KMS-11 (cell line): ENCODE measurements around the gene POLDIP2.

ENCODE experiments used
- H2AFZ ChIP-seq: fragments of 200-600 bp; sonication (generic); 2 replicates; pipeline ENCODE4 v1.6.1; 2016; ENCODE audit warnings: antibody characterized with exemption, mixed run types, low read depth
- H3K27ac ChIP-seq: fragments of 200-600 bp; sonication (generic); 2 replicates; pipeline ENCODE4 v1.6.1; 2016; ENCODE audit warnings: mild to moderate bottlenecking, mixed run types
- H3K27me3 ChIP-seq: fragments of 200-600 bp; sonication (generic); 2 replicates; pipeline ENCODE4 v1.6.1; 2017; ENCODE audit warnings: mild to moderate bottlenecking, low read depth, mixed run types, moderate library complexity; ENCODE audit not compliant: insufficient read depth
- H3K36me3 ChIP-seq: fragments of 200-600 bp; sonication (generic); 2 replicates; pipeline ENCODE4 v1.6.1; 2017; ENCODE audit warnings: mild to moderate bottlenecking, mixed run types; ENCODE audit not compliant: insufficient read depth
- H3K4me1 ChIP-seq: fragments of 200-600 bp; sonication (generic); 2 replicates; pipeline ENCODE4 v1.6.1; 2016; ENCODE audit warnings: mild to moderate bottlenecking, low read depth, mixed run types; ENCODE audit not compliant: poor library complexity, severe bottlenecking
- H3K4me2 ChIP-seq: fragments of 200-600 bp; sonication (generic); 2 replicates; pipeline ENCODE4 v1.7.0; 2016; ENCODE audit warnings: mild to moderate bottlenecking, mixed run types
- H3K4me3 ChIP-seq: fragments of 200-600 bp; sonication (generic); IDR thresholded peaks from 2 replicates; pipeline ENCODE4 v1.6.1; 2017; ENCODE audit warnings: low read depth, low read length, mixed read lengths; ENCODE audit not compliant: insufficient read depth
- H3K79me2 ChIP-seq: fragments of 200-600 bp; sonication (generic); 2 replicates; pipeline ENCODE4 v1.6.1; 2016; ENCODE audit warnings: low read depth, mixed run types; ENCODE audit not compliant: insufficient read depth
- H3K9ac ChIP-seq: fragments of 200-600 bp; sonication (generic); 2 replicates; pipeline ENCODE4 v1.6.1; 2016; ENCODE audit warnings: mild to moderate bottlenecking, mixed run types
- H4K20me1 ChIP-seq: fragments of 200-600 bp; sonication (generic); 2 replicates; pipeline ENCODE4 v1.6.1; 2016; ENCODE audit warnings: mild to moderate bottlenecking, mixed run types; ENCODE audit not compliant: insufficient read depth
- TF ChIP-seq, protein P1 (sequence below): fragments of 200-600 bp; sonication (generic); conservative IDR thresholded peaks from 2 replicates; pipeline ENCODE4 v1.6.1; 2017; ENCODE audit warnings: low read depth, mild to moderate bottlenecking, antibody characterized with exemption, low read length, moderate library complexity, mixed read lengths

Gene POLDIP2

DNA sequence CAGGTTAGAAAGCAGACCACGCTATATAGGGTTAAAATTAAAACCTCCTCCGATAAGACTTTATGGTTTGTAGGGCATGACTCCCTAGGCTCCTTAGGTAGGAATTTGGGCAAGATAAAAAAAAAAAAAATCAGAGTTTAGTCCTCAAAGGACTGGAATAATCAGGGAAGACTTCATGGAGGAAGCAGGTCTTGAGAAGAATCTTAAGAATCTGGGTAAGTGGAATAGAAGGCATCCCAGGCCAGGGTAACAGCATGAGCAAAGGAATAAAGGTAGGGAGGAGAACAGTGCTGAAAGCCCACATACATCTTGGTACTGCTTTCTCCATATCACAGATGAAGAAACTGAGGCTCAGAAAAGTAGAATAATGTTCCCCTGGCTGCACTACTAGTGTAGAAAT, 33.2 kb upstream of the POLDIP2 start:
- Histone ChIP-seq H4K20me1 (no peaks in the 10 kb centered on the region), H3K4me3 (no peak overlapping the region), H3K27me3 (no peaks in the 10 kb centered on the region), H2AFZ (no peak overlapping the region), H3K79me2 (no peaks in the 10 kb centered on the region), H3K4me1 (no peaks in the 10 kb centered on the region), H3K4me2 (no peak overlapping the region), H3K27ac (no peak overlapping the region), H3K36me3 (no peaks in the 10 kb centered on the region), H3K9ac (no peak overlapping the region)
- TF ChIP-seq, protein P1, sequence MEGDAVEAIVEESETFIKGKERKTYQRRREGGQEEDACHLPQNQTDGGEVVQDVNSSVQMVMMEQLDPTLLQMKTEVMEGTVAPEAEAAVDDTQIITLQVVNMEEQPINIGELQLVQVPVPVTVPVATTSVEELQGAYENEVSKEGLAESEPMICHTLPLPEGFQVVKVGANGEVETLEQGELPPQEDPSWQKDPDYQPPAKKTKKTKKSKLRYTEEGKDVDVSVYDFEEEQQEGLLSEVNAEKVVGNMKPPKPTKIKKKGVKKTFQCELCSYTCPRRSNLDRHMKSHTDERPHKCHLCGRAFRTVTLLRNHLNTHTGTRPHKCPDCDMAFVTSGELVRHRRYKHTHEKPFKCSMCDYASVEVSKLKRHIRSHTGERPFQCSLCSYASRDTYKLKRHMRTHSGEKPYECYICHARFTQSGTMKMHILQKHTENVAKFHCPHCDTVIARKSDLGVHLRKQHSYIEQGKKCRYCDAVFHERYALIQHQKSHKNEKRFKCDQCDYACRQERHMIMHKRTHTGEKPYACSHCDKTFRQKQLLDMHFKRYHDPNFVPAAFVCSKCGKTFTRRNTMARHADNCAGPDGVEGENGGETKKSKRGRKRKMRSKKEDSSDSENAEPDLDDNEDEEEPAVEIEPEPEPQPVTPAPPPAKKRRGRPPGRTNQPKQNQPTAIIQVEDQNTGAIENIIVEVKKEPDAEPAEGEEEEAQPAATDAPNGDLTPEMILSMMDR = no peak

DNA sequence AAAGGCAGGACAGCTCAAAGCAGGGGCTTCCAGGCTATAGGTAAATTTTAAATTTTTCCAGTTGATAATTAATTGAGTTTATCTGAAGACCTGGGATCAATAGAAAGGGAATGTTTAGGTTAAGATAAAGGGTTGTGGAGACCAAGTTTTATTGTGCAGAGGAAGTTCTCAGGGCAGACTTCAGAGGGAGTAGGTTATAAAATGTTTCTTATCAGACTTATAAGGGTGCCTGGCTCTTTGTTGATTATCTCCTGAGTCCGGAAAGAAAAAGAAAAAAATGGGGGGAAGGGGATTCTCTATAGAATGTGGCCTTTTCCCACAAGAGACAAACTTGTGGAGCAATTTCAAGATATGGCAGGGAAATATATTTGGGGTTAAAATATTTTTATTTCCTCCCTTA, 32.8 kb upstream of the POLDIP2 start:
- Histone ChIP-seq H3K4me3 (no peak overlapping the region), H3K79me2 (no peaks in the 10 kb centered on the region), H3K27me3 (no peaks in the 10 kb centered on the region), H2AFZ (no peak overlapping the region), H4K20me1 (no peaks in the 10 kb centered on the region), H3K36me3 (no peaks in the 10 kb centered on the region), H3K4me1 (no peaks in the 10 kb centered on the region), H3K4me2 (no peak overlapping the region), H3K27ac (no peak overlapping the region), H3K9ac (no peak overlapping the region)
- TF ChIP-seq, protein P1 = no peak

DNA sequence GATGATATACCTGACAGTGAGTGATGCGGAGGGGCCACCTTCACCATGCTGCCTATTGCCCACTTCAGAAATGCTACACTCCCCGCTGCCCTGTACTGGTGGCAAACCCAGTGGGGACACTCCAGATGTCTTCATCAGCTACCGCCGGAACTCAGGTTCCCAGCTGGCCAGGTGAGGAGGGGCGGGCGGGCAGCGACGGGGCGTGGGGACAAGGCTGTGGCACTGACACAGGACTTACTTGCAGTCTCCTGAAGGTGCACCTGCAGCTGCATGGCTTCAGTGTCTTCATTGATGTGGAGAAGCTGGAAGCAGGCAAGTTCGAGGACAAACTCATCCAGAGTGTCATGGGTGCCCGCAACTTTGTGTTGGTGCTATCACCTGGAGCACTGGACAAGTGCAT, 30.8 kb upstream of the POLDIP2 start:
- Histone ChIP-seq H4K20me1 (no peaks in the 10 kb centered on the region), H3K9ac (no peak overlapping the region), H3K4me3 (no peak overlapping the region), H3K27ac (no peak overlapping the region), H3K36me3 (no peaks in the 10 kb centered on the region), H3K27me3 (no peaks in the 10 kb centered on the region), H3K4me2 (no peak overlapping the region), H3K4me1 (no peaks in the 10 kb centered on the region), H3K79me2 (no peaks in the 10 kb centered on the region), H2AFZ (no peak overlapping the region)
- TF ChIP-seq, protein P1 = no peak

DNA sequence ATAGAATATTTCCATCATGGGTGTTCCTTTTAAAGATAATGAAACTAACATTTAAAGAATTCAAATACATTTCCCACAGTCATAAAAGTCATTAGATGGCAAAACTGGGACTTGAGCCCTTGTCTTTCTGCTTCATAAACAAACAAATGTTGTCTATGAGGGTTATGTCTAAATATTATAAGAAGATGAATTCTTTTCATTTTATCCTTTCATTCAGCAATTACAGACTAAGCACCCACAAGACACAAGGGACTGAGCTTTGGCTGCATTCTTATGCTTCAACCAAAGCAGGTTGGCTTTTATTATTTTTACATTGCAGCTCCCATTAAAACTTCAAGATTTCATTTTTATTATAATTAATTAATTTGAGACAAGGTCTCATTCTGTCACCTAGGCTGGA, 29.1 kb upstream of the POLDIP2 start:
- Histone ChIP-seq H3K4me2 (no peak overlapping the region), H3K9ac (no peak overlapping the region), H3K27ac (no peak overlapping the region), H2AFZ (no peak overlapping the region), H3K79me2 (no peaks in the 10 kb centered on the region), H3K27me3 (no peaks in the 10 kb centered on the region), H4K20me1 (no peaks in the 10 kb centered on the region), H3K4me3 (no peak overlapping the region), H3K36me3 (no peaks in the 10 kb centered on the region), H3K4me1 (no peaks in the 10 kb centered on the region)
- TF ChIP-seq, protein P1 = no peak

DNA sequence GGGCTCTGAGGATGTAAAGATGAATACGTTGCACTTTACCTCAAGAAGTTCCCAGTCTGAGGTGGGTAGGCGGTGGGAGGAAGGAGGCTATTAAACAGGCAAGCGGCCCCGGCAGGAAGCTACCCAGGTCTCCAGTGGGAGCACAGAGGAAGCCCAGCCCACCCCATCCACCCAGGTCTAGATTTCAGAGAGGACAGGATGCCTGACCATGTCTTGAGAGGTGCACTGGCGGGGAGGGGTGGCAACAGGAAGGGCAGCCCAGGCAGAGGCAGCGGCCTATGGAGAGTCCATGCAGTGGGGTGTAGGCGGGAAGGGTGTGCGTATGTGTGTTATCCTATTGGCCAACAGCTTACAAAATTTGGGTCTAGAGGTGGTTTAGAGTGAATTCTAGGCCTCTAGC, 28.1 kb upstream of the POLDIP2 start:
- Histone ChIP-seq H4K20me1 (no peaks in the 10 kb centered on the region), H3K36me3 (no peaks in the 10 kb centered on the region), H3K4me3 (no peak overlapping the region), H3K27ac (no peak overlapping the region), H3K27me3 (no peaks in the 10 kb centered on the region), H3K4me2 (no peak overlapping the region), H3K79me2 (no peaks in the 10 kb centered on the region), H3K9ac (no peak overlapping the region), H2AFZ (no peak overlapping the region), H3K4me1 (no peaks in the 10 kb centered on the region)
- TF ChIP-seq, protein P1 = no peak
